WTC11 (cell line): ENCODE data around the gene ADGB.
A peak's percentile ranks its signal among the peaks of the same experiment; 100 is the strongest.

Experiments used
- CREB1 ChIP-seq: sonication (generic); formaldehyde crosslinking; IDR thresholded peaks from 2 replicates; pipeline ENCODE4 v1.8.0; 2023; ENCODE audit warnings: mild to moderate bottlenecking, missing genetic modification reagents
- JUN ChIP-seq: sonication (generic); formaldehyde crosslinking; IDR thresholded peaks from 2 replicates; pipeline ENCODE4 v1.8.0; 2023; ENCODE audit warnings: mild to moderate bottlenecking, missing genetic modification reagents
- NFYB ChIP-seq: sonication (generic); formaldehyde crosslinking; conservative IDR thresholded peaks from 2 replicates; pipeline ENCODE4 v1.8.0; 2022; ENCODE audit warnings: low read depth, missing genetic modification reagents
- NR2C2 ChIP-seq: sonication (generic); formaldehyde crosslinking; IDR thresholded peaks from 2 replicates; pipeline ENCODE4 v1.8.0; 2022; ENCODE audit warnings: mild to moderate bottlenecking, missing genetic modification reagents
- SP1 ChIP-seq: sonication (generic); formaldehyde crosslinking; conservative IDR thresholded peaks from 2 replicates; pipeline ENCODE4 v1.8.1; 2022; ENCODE audit warnings: missing genetic modification reagents
- TEAD1 ChIP-seq: sonication (generic); formaldehyde crosslinking; IDR thresholded peaks from 2 replicates; pipeline ENCODE4 v1.8.0; 2022; ENCODE audit warnings: mild to moderate bottlenecking, missing genetic modification reagents
- TF ChIP-seq, protein P1 (sequence below): fragments of 200-600 bp; IDR thresholded peaks from 2 replicates; pipeline ENCODE4 v1.8.0; 2022; ENCODE audit warnings: antibody characterized with exemption
- TF ChIP-seq, protein P2 (sequence below): sonication (generic); formaldehyde crosslinking; IDR thresholded peaks from 2 replicates; pipeline ENCODE4 v1.8.1; 2023; ENCODE audit warnings: mild to moderate bottlenecking, missing genetic modification reagents
- TF ChIP-seq, protein P3 (sequence below): sonication (generic); formaldehyde crosslinking; IDR thresholded peaks from 2 replicates; pipeline ENCODE4 v1.8.0; 2023; ENCODE audit warnings: missing genetic modification reagents
- TF ChIP-seq, protein P4 (sequence below): sonication (generic); formaldehyde crosslinking; IDR thresholded peaks from 2 replicates; pipeline ENCODE4 v1.8.1; 2023; ENCODE audit warnings: mild to moderate bottlenecking, missing genetic modification reagents, borderline replicate concordance
- TF ChIP-seq, protein P5 (sequence below): sonication (generic); formaldehyde crosslinking; IDR thresholded peaks from 2 replicates; pipeline ENCODE4 v1.8.1; 2022; ENCODE audit warnings: low read depth, missing genetic modification reagents, borderline replicate concordance
- TF ChIP-seq, protein P6 (sequence below): sonication (generic); formaldehyde crosslinking; IDR thresholded peaks from 2 replicates; pipeline ENCODE4 v1.8.1; 2023; ENCODE audit warnings: mild to moderate bottlenecking, missing genetic modification reagents, moderate library complexity

DNA sequence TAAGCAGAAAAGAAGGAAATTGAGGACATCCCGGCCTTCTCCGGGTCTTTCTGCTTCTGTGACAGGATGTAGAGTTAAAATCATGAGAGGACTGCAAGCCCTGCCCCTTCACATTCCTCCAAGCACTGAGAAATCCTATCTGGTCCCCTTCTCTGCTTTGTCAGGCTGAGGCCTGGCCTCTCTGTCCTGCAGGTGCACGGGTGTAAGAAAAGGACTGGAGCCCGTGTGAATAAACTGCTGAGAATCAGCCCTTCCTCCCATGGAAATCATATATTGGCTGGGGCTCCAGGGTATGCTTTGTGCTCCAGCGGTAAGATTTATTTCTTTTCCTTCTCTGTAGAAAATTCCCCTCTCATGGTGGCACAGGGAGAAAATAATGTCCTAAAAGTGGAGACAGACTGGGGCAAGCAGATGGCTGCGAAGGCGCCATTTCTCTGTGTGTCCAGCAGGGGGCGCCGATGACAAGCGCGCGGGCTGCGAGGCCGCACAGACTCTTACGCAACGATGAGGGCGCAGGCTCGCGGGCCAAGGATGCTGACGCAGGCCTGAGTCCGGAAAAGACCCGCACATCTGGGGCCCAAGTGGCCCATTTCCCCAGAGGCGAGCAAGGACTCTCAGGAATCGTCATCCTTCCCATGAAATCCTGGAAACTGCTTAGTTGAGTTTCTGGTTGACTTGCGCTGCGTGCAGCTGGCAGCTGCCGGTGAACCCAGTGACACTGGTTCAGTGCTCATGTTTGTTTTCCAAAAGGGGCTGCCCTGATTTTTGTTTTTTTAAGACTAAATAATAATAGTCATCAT is 258.6 kb downstream of the ADGB start:
- TF ChIP-seq TEAD1 (CRISPR knock-in tag) (peak; percentile 23; the same call in 1 of the 2 replicates), CREB1 (CRISPR knock-in tag) (no peak), NFYB (CRISPR knock-in tag) (no peak), JUN (no peak), NR2C2 (CRISPR knock-in tag) (no peak), SP1 (CRISPR knock-in tag) (0 out of 2 replicates have a peak, but pooled peaks have one; percentile 51)
- TF ChIP-seq, protein P1, sequence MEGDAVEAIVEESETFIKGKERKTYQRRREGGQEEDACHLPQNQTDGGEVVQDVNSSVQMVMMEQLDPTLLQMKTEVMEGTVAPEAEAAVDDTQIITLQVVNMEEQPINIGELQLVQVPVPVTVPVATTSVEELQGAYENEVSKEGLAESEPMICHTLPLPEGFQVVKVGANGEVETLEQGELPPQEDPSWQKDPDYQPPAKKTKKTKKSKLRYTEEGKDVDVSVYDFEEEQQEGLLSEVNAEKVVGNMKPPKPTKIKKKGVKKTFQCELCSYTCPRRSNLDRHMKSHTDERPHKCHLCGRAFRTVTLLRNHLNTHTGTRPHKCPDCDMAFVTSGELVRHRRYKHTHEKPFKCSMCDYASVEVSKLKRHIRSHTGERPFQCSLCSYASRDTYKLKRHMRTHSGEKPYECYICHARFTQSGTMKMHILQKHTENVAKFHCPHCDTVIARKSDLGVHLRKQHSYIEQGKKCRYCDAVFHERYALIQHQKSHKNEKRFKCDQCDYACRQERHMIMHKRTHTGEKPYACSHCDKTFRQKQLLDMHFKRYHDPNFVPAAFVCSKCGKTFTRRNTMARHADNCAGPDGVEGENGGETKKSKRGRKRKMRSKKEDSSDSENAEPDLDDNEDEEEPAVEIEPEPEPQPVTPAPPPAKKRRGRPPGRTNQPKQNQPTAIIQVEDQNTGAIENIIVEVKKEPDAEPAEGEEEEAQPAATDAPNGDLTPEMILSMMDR: peak; percentile 97
- TF ChIP-seq, protein P2, sequence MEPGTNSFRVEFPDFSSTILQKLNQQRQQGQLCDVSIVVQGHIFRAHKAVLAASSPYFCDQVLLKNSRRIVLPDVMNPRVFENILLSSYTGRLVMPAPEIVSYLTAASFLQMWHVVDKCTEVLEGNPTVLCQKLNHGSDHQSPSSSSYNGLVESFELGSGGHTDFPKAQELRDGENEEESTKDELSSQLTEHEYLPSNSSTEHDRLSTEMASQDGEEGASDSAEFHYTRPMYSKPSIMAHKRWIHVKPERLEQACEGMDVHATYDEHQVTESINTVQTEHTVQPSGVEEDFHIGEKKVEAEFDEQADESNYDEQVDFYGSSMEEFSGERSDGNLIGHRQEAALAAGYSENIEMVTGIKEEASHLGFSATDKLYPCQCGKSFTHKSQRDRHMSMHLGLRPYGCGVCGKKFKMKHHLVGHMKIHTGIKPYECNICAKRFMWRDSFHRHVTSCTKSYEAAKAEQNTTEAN (CRISPR knock-in tag): no peak
- TF ChIP-seq, protein P3, sequence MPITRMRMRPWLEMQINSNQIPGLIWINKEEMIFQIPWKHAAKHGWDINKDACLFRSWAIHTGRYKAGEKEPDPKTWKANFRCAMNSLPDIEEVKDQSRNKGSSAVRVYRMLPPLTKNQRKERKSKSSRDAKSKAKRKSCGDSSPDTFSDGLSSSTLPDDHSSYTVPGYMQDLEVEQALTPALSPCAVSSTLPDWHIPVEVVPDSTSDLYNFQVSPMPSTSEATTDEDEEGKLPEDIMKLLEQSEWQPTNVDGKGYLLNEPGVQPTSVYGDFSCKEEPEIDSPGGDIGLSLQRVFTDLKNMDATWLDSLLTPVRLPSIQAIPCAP (CRISPR knock-in tag): no peak
- TF ChIP-seq, protein P4, sequence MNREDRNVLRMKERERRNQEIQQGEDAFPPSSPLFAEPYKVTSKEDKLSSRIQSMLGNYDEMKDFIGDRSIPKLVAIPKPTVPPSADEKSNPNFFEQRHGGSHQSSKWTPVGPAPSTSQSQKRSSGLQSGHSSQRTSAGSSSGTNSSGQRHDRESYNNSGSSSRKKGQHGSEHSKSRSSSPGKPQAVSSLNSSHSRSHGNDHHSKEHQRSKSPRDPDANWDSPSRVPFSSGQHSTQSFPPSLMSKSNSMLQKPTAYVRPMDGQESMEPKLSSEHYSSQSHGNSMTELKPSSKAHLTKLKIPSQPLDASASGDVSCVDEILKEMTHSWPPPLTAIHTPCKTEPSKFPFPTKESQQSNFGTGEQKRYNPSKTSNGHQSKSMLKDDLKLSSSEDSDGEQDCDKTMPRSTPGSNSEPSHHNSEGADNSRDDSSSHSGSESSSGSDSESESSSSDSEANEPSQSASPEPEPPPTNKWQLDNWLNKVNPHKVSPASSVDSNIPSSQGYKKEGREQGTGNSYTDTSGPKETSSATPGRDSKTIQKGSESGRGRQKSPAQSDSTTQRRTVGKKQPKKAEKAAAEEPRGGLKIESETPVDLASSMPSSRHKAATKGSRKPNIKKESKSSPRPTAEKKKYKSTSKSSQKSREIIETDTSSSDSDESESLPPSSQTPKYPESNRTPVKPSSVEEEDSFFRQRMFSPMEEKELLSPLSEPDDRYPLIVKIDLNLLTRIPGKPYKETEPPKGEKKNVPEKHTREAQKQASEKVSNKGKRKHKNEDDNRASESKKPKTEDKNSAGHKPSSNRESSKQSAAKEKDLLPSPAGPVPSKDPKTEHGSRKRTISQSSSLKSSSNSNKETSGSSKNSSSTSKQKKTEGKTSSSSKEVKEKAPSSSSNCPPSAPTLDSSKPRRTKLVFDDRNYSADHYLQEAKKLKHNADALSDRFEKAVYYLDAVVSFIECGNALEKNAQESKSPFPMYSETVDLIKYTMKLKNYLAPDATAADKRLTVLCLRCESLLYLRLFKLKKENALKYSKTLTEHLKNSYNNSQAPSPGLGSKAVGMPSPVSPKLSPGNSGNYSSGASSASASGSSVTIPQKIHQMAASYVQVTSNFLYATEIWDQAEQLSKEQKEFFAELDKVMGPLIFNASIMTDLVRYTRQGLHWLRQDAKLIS: no peak
- TF ChIP-seq, protein P5, sequence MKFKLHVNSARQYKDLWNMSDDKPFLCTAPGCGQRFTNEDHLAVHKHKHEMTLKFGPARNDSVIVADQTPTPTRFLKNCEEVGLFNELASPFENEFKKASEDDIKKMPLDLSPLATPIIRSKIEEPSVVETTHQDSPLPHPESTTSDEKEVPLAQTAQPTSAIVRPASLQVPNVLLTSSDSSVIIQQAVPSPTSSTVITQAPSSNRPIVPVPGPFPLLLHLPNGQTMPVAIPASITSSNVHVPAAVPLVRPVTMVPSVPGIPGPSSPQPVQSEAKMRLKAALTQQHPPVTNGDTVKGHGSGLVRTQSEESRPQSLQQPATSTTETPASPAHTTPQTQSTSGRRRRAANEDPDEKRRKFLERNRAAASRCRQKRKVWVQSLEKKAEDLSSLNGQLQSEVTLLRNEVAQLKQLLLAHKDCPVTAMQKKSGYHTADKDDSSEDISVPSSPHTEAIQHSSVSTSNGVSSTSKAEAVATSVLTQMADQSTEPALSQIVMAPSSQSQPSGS (CRISPR knock-in tag): no peak
- TF ChIP-seq, protein P6, sequence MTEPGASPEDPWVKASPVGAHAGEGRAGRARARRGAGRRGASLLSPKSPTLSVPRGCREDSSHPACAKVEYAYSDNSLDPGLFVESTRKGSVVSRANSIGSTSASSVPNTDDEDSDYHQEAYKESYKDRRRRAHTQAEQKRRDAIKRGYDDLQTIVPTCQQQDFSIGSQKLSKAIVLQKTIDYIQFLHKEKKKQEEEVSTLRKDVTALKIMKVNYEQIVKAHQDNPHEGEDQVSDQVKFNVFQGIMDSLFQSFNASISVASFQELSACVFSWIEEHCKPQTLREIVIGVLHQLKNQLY (CRISPR knock-in tag): no peak
